GM19467 (cell line): ENCODE measurements around the gene SRRT.
A peak's percentile ranks its signal among the peaks of the same experiment; 100 is the strongest.

Experiments
- ATAC-seq: cut with Tn5 transposase; IDR thresholded peaks from one replicate; pipeline ENCODE4 v1.9.1; 2021; ENCODE audit warnings: mild to moderate bottlenecking, moderate library complexity; ENCODE audit not compliant: unreplicated experiment

Gene SRRT, protein sequence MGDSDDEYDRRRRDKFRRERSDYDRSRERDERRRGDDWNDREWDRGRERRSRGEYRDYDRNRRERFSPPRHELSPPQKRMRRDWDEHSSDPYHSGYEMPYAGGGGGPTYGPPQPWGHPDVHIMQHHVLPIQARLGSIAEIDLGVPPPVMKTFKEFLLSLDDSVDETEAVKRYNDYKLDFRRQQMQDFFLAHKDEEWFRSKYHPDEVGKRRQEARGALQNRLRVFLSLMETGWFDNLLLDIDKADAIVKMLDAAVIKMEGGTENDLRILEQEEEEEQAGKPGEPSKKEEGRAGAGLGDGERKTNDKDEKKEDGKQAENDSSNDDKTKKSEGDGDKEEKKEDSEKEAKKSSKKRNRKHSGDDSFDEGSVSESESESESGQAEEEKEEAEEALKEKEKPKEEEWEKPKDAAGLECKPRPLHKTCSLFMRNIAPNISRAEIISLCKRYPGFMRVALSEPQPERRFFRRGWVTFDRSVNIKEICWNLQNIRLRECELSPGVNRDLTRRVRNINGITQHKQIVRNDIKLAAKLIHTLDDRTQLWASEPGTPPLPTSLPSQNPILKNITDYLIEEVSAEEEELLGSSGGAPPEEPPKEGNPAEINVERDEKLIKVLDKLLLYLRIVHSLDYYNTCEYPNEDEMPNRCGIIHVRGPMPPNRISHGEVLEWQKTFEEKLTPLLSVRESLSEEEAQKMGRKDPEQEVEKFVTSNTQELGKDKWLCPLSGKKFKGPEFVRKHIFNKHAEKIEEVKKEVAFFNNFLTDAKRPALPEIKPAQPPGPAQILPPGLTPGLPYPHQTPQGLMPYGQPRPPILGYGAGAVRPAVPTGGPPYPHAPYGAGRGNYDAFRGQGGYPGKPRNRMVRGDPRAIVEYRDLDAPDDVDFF

DNA sequence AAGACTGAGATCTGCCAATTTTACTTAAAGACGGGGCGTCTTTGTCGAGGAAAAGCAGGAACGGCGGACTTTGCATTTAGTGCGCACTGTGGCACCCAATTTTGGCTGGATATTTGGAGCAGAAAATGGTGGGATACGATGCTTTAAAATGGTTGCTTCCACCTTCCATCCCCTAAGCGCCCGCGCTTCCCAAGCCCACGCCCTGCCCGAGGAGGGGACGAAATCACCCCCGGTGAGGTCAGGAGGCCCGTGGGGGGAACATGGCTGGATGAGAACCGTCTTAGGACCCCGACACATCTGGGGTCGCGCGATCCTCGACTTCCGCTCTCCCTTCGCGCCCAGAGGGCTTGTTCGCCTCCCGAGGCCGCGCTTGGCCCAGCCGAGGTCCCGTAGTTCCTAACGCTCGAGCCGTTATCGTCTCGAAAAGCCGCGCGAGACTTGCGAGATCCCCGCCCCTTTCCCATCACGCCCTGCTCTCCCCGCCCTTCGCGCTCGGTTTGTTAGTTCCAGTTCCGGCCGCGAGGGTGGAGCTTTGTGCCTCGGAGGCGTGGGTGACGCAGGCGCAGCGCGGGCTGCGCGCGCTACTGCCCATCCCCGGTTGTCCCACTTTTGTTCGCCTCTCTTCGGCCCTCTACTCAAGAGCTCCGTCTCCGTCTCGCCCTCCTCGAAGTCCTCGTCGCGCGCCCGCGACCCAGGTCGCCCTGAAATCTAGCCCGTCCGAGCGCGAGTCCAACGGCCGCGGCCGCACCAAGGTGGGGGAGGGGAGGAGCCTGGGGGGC, at the start of gene SRRT:
Gene SRRT, plus strand, starts transcription at position 527 of the 779 bp plus-strand sequence. CDS start 488 bp downstream, outside the sequence.
- peak; percentile 84 for ATAC-seq

GRCh38 chr7:100825215-100825671, 49.7 kb upstream of the SRRT start:
- no peak for ATAC-seq

- no peak for ATAC-seq
Observed at GRCh38 chr7:100825751-100826513, 49.0 kb upstream of the SRRT start.

GRCh38 chr7:100826514-100827329, 48.2 kb upstream of the SRRT start:
- ATAC-seq: no peak

DNA sequence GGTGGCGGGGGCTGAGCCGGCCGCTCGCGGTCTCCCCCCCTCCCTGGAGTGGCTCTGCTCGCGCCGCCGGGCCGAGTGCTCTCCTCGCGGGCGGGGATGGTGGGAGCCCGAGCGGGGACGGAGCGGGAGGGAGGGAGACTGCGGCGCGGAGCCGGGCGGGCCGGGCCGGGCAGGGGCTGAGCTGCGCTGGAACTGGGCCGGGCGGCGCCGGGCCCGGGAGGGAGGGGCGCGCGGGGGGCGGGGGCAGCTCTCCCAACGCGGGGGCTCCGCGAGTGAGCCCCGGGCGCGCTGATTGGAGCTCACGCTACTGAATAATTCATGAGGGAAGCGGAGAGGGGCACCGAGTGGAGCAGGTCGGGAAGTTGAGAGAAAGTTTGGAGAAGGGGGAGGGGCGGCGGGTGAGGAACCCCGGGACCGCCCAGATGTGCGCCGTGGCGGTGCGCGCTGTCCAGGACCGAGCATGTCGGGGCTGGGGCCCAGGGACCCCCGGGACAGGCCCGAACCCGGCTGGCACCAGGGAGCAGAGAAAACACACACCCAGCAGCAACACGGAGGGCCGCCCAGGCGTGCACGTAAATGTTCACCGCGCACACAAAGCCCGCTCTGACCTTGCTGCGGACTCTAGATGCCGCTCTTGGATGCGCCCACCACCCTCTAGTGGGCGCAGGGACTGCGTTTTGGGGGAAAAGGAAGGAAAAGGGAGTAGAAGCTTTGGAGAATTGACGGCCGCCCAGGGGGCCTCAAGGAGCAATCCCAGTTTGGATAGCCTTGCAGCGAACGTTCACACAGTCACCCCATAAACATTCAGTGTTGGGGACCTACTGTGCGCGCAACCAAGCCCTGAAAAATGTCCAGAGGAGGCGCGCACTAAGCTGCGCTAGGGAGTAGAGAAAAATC, 47.3 kb upstream of the SRRT start, which contains the start of gene EPHB4:
Gene EPHB4, minus strand, starts transcription at position 194 of the 897 bp plus-strand sequence. CDS start 493 bp downstream, outside the sequence.
- no peak for ATAC-seq

- no peak for ATAC-seq
Observed at GRCh38 chr7:100829150-100829716, 45.7 kb upstream of the SRRT start.

GRCh38 chr7:100830396-100830795, 44.5 kb upstream of the SRRT start:
- ATAC-seq: no peak

GRCh38 chr7:100832281-100832633, 42.6 kb upstream of the SRRT start:
- no peak for ATAC-seq

- no peak for ATAC-seq
Observed at GRCh38 chr7:100835903-100836811, 38.7 kb upstream of the SRRT start.

GRCh38 chr7:100836812-100837098, 38.1 kb upstream of the SRRT start:
- no peak for ATAC-seq

DNA sequence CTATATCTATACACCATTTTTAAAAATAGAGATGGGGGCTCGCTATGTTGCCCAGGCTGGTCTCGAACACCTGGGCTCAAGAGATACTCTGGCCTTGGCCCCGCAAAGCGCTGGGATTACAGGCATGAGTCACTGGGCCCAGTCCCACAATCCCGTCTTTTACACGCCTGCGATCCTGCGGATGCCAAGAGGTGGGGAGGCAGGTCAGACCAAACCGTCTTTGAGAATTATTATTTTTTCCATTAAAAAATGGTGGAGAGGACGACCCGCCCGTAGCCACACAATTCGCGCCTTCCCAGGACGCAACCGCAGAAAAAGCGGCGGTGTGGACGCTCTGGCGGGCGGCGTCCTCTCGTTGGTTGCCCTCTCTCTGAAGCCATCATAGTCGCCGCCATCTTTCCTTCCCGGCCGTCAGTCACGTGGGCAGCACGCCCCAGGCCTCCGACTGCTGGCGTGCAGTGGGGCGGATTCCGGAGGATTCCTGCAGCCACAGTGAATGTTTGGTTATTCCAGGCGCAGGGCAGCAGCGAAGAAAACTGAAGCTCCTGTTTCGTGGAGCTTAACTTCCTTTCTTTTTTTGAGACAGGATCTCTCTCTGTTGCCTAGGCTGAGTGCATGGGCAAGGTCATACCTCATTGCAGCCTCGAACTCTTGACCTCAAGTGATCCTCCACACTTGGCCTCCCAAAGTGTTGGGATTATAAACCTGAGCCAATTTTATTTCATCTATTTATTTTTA, 37.6 kb upstream of the SRRT start:
- ATAC-seq: peak; percentile 84

- ATAC-seq: no peak
Observed at GRCh38 chr7:100839361-100839760, 35.5 kb upstream of the SRRT start.

DNA sequence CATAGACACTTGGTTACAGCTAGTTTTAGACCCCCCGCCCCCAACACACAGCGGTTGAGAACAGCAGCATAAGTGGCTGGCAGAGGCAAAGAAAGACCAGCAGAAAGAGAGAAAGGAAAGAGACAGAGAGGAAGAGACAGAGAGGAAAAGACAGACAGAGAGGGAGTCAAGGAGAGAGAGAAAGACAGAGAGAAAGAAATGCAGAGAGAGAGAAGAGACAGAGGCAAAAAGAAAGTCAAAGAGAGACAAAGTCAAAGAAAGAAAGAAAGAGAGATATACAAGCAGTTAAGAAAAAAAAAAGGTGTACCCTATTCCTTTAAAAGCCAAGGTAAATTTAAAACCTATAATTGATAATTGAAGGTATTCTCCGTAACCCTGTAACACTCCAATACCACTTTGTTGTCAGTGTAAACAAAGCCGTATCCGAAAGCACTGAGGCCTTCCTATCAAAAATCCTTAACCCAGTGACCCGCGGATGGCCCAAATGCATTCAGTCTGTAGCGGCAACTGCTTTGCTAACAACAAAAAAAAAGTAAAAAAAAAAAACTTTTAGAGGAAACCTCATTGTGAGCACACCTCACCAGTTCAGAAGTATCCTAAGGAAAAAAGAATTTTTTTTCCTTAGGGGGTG, 34.3 kb upstream of the SRRT start:
- ATAC-seq: no peak

GRCh38 chr7:100847360-100847759, 27.5 kb upstream of the SRRT start:
- ATAC-seq: no peak

DNA sequence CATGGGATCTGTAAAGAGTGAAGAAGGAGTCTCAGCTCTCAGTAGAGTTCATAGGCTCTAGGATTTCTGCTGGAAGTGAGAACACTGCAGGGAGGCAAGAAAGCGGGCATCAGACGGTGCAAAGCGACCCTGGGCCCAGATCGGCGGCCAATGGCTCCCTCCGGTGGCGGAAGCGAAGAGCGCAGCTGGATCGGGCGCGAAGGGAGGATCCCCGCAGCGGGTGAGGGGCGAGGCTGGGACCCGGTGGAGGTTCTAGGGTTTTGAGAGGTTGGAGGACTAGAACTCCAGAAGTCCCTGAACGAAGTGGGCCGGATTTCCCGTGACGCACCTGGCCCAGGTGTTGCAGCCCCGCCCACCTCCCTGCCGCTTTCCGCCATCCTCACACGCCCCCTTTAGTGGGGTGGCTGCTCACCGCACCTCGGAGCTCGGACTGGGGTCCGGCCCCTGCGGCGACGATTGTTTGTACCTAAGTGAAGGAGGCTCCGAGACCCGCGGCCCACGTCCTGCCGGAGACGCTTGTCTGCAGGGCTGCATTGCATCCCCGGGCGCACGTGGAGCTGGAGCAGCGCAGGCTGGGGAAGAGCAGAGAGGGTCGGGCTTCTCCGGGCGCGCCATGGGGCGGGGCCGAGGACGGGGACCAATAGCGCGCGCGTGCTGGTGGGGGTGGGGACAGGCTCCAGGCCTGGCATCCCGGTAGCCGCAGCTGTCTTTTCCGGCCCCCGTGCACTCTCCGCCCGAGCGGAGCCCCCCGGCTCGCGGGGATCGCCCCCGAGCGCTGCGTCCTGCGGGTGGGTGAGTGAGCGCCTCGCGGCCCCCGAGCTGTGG, 22.6 kb upstream of the SRRT start, which contains the start of gene SLC12A9:
Gene SLC12A9, plus strand, starts transcription at position 666 of the 825 bp plus-strand sequence. CDS start 1,485 bp downstream, outside the sequence.
- ATAC-seq: peak; percentile 90
